Measurements from ENCODE around the gene CAP2. TPM values are rescaled to one million over a fixed set of nuclear protein-coding genes. Genes with fewer than 3 reads are reported as not detected.

Gene CAP2
- total RNA-seq, 1 experiment from 2014 or later = 7.2 TPM

GRCh38 chr6:17491416-17492142, 98.2 kb downstream of the CAP2 start (continued):
- TF ChIP-seq ZNF396 (CRISPR knock-in tag; IDR thresholded peaks at IDR 0.05; ENCODE audit: borderline replicate concordance) (no peak), ZNF416 (CRISPR knock-in tag; IDR thresholded peaks at IDR 0.05) (no peak), IRF1 (CRISPR knock-in tag; IDR thresholded peaks at IDR 0.05) (no peak), ATF6 (CRISPR knock-in tag; IDR thresholded peaks at IDR 0.05) (no peak)

- Mint-ChIP-seq H3K4me1 (peaks cover 19% of the 10 kb centered on the region), H3K36me3 (peaks cover 11% of the 10 kb centered on the region), H3K4me3 (no peak overlapping the region), H3K27ac (no peak overlapping the region), H3K27me3 (ENCODE audit: low read depth) (no peaks in the 10 kb centered on the region), H3K9me3 (peaks cover 5% of the 10 kb centered on the region; the same call in 1 of the 2 replicates)
- ChIA-PET POLR2A (no interaction called here), CTCF (no interaction called here)
- TF ChIP-seq RORB (CRISPR knock-in tag; IDR thresholded peaks at IDR 0.05) (no peak), CDX4 (CRISPR knock-in tag; IDR thresholded peaks at IDR 0.05; ENCODE audit: borderline replicate concordance) (no peak), ZNF396 (CRISPR knock-in tag; IDR thresholded peaks at IDR 0.05; ENCODE audit: borderline replicate concordance) (no peak), ELF4 (CRISPR knock-in tag; IDR thresholded peaks at IDR 0.05; ENCODE audit: low read depth) (no peak), ATF2 (CRISPR knock-in tag; IDR thresholded peaks at IDR 0.05; ENCODE audit: borderline replicate concordance, low read depth) (no peak), AR (CRISPR knock-in tag; IDR thresholded peaks at IDR 0.05) (no peak), AFF4 (CRISPR knock-in tag; IDR thresholded peaks at IDR 0.05; ENCODE audit: borderline replicate concordance) (no peak), TP53 (CRISPR knock-in tag; IDR thresholded peaks at IDR 0.05) (no peak), FOXK1 (CRISPR knock-in tag; IDR thresholded peaks at IDR 0.05) (no peak), NR1H2 (CRISPR knock-in tag; IDR thresholded peaks at IDR 0.05) (no peak), ZNF512 (CRISPR knock-in tag; IDR thresholded peaks at IDR 0.05; ENCODE audit: borderline replicate concordance) (no peak), ZMAT4 (CRISPR knock-in tag; IDR thresholded peaks at IDR 0.05) (no peak), NFE2L1 (CRISPR knock-in tag; IDR thresholded peaks at IDR 0.05) (no peak)
- DNase-seq (ENCODE audit: low spot score) (no peak), ATAC-seq (no peak)
Measured at GRCh38 chr6:17492350-17492749, 99.0 kb downstream of the CAP2 start.
